HG03135 (cell line): ENCODE results near the gene MKRN2OS.

Source experiments
- ATAC-seq: cut with Tn5 transposase; IDR thresholded peaks from one replicate; pipeline ENCODE4 v1.9.1; 2021; ENCODE audit warnings: mild to moderate bottlenecking, moderate library complexity; ENCODE audit not compliant: unreplicated experiment

Gene MKRN2OS

GRCh38 chr3:12545473-12545791 lies at the start of gene MKRN2OS:
Gene MKRN2OS, minus strand, starts transcription at chr3:12545499. Its CDS starts 35 bp downstream, at chr3:12545464.
- no peak for ATAC-seq

GRCh38 chr3:12593473-12593872 lies 48.2 kb upstream of the MKRN2OS start:
- ATAC-seq = no peak

- no peak for ATAC-seq
Measured at GRCh38 chr3:12591997-12592715, 46.9 kb upstream of the MKRN2OS start.

DNA sequence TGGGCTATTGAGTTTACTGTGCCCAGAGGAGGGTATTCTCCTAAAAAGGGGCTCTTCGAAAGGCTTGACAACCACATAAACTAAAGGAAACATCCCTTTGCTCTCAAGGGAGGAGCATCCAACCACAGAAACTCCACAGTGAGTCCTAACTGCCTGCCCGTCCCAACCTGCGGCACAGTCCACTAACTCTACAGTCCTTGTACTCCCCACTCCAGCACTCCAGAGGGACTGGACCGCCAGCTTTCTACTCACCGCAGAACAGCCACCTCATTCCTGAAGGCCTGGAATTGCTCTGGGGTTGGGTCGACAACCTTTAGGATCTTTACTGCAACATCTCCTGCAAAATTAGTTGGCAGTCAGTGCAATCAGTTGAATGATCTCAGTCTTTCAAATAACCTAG lies 46.2 kb upstream of the MKRN2OS start:
- ATAC-seq = no peak

- ATAC-seq = no peak
Measured at GRCh38 chr3:12590096-12590495, 44.8 kb upstream of the MKRN2OS start.

DNA sequence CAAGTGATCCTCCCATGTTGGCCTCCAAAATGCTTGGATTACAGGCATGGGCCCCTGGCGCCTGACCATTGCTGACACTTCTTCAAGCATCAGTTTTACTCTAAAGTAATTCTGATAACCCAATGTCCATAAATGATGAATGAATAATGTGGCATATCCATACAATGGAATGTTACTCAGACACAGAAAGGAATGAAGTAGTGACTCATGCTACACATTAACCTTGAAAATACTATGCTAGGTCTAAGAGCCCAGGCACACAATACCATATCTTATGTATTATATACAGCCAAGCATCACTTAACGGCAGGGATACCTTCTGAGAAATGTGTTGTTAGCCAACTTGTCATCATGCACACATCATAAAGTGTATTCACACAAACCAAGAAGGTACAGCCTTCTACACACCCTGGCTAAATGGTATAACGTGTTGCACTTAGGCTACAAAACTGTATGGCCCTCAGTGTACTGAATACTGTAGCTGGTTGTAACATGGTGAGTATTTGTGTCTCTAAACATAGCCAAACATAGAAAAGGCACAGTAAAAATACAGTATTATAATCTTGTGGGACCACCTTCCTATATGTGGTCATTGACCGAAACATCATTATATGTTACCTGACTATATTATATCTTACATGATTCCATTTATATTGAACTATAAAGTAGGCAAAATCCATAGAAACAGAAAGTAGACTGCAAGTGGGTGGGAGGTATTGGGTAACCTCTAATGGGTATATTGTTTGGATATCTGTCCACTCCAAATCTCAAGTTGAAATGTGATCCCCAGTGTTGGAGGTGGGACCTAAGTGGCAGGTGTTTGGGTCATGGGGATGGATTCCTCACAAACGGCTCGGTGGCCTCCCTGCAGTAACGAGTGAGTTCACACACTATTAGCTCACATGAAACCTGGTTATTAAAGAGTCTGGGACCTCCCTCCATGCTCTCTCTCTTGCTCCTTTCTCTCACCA lies 43.0 kb upstream of the MKRN2OS start:
- no peak for ATAC-seq

DNA sequence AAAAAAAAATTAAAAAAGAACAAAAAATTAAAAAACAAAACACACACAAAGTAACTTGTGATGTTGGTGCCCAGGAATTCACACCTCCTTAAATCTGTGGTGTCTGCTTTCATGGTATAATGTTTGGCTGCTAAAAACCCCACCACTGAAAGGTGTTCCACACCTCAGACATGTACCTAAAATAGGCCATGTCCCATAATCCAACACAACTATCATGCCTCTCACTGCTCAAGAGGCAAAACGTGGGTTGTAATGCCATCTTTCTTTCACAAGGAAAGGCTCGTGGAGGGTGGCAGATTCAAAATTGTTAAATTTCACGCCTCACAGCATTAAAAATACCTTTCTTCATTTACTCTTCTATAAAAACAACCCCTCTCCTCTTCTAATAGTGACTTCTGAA lies 41.1 kb upstream of the MKRN2OS start:
- no peak for ATAC-seq

- ATAC-seq = no peak
Measured at GRCh38 chr3:12585970-12586369, 40.7 kb upstream of the MKRN2OS start.

DNA sequence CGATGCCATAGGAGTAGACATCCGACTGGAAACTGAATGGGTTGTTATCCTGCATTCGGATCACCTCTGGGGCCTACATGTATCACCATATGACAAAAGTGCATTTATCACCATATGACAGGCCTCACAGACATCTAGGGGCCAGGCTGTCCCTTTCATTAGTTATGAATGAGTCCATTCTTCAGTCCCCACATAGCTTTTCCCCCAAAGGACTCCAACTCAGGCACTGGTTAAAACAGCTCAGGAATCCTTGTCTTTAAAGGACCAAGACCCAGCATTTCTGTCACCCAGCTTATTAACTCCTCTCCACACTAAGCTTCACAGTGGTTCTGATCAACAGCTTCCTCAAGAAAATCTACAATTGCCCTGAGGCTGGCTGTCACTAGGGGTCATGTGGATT lies 39.9 kb upstream of the MKRN2OS start:
- ATAC-seq = no peak

DNA sequence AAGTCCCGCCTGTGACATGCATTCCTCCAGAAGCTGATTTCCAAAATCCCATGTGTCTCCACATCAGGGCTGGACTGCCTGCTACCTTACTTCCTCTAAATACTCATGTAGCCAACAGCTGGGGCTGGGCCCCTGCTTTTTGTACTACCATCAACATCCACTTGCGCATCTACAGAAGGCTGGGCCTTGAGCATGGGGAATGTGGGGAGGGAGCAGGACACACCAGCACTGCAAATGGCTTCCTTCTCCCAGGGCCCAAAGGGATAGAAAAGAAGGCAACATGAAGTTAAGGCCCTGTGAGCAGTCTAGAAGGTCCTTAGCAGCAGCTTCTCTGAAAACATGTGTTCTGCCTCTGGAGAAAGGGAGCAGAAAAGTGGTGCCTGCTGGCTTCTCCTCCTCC lies 38.8 kb upstream of the MKRN2OS start:
- ATAC-seq = no peak

DNA sequence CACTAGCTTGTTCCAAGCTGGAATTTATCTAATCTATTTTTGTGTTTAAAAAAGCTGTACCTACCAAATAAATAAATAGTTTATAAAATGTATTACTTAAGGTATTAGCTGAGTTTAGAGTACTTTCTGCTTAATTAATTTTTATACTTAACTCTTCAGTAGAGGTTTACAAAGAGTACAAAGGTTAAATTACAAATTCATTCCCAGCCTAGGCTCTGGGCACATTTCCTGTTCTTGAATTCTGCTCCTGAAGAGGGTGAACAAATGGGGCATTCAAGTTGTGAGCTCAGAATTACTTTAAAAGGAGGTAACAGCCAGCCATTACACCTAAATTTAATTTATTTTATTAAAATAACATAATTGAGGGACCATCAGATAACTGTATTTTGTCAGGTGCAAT lies 38.0 kb upstream of the MKRN2OS start:
- ATAC-seq = no peak

DNA sequence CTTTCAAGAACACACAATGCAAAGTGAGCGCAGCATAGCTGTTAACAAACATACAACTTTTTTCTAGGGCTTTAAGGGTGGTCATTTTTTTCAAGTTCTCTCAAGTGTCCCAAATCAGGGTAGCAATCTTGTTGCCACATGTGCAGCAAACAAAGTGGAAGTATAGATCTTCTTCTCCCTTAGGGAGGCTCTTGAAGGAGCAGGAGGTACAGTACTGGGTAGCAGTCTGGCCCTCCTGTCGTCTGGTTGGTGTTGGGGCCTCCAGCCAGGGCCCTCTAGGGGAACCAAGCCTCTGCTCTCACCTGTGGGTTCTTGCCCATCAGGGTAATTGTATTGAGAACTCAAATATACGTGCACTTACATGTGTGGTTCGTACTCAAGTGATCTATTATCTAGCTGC lies 37.4 kb upstream of the MKRN2OS start:
- no peak for ATAC-seq

DNA sequence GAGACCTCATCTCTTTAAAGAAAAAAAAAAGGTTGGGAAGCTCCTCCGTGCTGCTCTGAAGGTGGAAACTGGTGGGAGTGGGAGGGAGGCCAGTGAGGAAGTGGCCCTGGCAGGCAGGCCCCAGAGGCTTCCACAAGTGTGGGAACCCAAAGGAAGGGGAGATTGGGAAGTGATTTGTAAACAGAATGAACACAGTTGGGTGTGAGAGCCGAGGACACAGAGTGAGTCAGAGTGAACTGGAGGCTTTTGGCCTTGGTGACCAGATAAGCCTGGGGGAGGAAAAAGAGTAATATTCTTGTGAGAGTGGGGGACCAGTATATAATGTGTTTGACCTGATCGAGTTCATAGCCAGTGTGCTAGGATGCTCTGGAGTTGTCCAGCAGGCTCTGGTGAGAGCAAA lies 34.6 kb upstream of the MKRN2OS start:
- ATAC-seq = no peak

DNA sequence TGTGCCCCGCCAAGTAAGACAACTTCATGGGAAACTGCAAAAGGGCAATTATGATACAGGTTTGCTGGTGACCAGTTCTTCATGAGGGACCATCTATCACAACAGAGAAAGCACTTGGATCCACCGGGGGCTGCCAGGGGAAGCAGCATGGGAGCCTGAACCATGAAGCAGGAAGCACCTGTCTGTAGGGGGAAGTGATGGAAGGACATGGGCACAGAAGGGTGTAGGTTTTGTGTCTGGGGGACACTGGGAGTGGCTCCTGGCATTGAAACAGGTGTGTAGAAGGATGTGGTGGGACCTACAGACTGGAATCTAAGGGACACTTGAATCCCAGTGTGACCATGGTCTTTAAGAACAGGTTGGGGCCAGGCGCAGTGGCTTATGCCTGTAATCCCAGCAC lies 34.2 kb upstream of the MKRN2OS start:
- ATAC-seq = no peak

GRCh38 chr3:12578742-12579141 lies 33.4 kb upstream of the MKRN2OS start:
- no peak for ATAC-seq

DNA sequence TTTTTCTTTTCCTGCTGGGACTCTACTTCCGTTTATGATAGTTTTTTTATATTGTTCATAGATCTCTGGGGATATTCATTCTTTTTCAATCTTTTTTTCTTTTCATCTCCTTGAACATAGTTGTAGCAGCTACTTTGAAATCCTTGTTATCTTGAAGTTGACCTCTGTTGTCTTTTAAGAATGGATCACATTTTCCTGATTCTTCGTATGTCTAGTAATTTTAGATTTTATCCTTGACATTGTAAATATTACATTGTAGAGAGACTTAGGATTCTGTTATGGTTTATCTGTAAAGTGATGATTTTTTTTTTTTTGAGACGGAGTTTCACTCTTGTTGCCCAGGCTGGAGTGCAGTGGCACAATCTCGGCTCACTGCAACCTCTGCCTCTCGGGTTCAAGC lies 32.1 kb upstream of the MKRN2OS start:
- ATAC-seq = no peak

DNA sequence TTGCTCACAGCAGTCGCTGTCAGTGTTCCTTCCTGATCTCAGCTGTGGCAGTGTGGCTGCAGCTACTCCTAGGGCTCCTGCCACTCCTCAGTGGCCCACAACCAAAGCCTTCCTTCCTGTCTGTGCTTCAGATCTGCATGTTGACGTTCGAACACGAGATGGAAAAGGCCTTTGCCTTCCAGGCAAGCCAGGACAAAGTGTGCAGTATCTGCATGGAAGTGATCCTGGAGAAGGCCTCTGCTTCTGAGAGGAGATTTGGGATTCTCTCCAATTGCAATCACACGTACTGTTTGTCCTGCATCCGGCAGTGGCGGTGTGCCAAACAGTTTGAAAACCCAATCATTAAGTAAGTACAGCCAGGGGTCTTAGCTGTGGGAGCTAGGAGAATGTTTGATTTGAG lies 29.4 kb upstream of the MKRN2OS start:
- no peak for ATAC-seq

GRCh38 chr3:12574131-12574530 lies 28.8 kb upstream of the MKRN2OS start:
- ATAC-seq = no peak

GRCh38 chr3:12571986-12572385 lies 26.7 kb upstream of the MKRN2OS start:
- no peak for ATAC-seq

GRCh38 chr3:12569836-12570235 lies 24.5 kb upstream of the MKRN2OS start:
- ATAC-seq = no peak

DNA sequence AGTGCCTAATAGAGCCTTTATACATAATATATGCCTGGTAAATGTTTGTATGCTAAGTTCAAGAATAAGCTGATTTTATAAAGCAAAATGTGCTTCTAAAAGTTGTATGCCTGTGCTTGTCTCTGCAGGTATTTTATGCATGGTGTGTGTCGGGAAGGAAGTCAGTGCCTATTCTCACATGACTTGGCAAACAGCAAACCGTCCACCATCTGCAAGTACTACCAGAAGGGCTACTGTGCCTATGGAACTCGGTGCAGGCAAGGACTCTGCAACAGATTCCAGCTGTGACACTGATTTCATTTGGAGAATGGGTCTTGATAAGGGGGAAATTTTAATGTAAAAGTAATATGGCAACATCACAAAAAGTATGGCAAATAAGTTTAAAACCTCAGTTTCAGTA lies 23.4 kb upstream of the MKRN2OS start:
- ATAC-seq = no peak

DNA sequence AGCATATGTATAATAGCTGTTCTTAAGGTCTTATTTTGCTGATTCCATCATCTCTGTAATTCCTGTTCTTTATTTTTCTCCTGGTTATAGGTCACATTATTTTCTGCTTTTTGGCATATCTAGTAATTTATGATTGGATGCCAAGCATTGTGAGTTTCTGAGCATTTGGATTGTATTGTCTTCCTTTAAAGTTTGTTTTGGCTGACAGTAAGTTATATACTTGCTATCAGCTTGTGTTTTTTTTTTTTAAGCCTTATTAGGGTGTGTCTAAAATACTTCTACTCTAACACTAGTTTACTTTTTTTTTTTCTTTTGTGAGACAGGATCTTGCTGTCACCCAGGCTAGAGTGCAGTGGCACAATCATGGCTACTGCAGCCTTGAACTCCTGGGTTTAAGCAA lies 21.7 kb upstream of the MKRN2OS start:
- ATAC-seq = no peak
